ENCODE measurements around the gene SPECC1.

SPECC1 gene

GRCh38 chr17:20085283-20085845, 76.2 kb downstream of the SPECC1 start:
- no peaks in the 10 kb centered on the region for H3K27me3 ChIP-seq
- DNase-seq = no peak
- no peak overlapping the region for H3K4me3 ChIP-seq
- TF ChIP-seq CTCF (IDR thresholded peaks at IDR 0.05) = no peak
- H3K27ac ChIP-seq = peak overlapping the region in 1 of 2 donors; percentile 44
- H3K4me1 ChIP-seq = peaks cover 0 to 54% (median 3%) of the 10 kb centered on the region in 4 donors
- no peaks in the 10 kb centered on the region for H3K9me3 ChIP-seq
- no peaks in the 10 kb centered on the region for H3K36me3 ChIP-seq
- intact Hi-C loops (cut with DNase I; ENCODE audit: low total_unique reads) = no loop called here

- intact Hi-C loops (cut with DNase I; ENCODE audit: low total_unique reads) = no loop called here
- TF ChIP-seq CTCF (IDR thresholded peaks at IDR 0.05) = no peak
- H3K27me3 ChIP-seq = no peaks in the 10 kb centered on the region
- no peak overlapping the region for H3K4me3 ChIP-seq
- H3K4me1 ChIP-seq = peaks cover 0 to 66% (median 12%) of the 10 kb centered on the region in 4 donors
- no peaks in the 10 kb centered on the region for H3K36me3 ChIP-seq
- no peak for DNase-seq
- no peaks in the 10 kb centered on the region for H3K9me3 ChIP-seq
- H3K27ac ChIP-seq = peak overlapping the region; percentile 16 to 18
Observed at GRCh38 chr17:20086416-20087076, 77.4 kb downstream of the SPECC1 start.

GRCh38 chr17:20087538-20088250, 78.5 kb downstream of the SPECC1 start:
- peak overlapping the region; percentile 8 to 18 for H3K27ac ChIP-seq
- H3K9me3 ChIP-seq = no peaks in the 10 kb centered on the region
- H3K4me1 ChIP-seq = peaks cover 0 to 77% (median 18%) of the 10 kb centered on the region in 4 donors
- intact Hi-C loops (cut with DNase I; ENCODE audit: low total_unique reads) = no loop called here
- H3K36me3 ChIP-seq = no peaks in the 10 kb centered on the region
- no peak overlapping the region for H3K4me3 ChIP-seq
- DNase-seq = no peak
- H3K27me3 ChIP-seq = no peaks in the 10 kb centered on the region
- no peak for TF ChIP-seq CTCF (IDR thresholded peaks at IDR 0.05)

GRCh38 chr17:20089756-20090547, 80.8 kb downstream of the SPECC1 start:
- intact Hi-C loops (cut with DNase I; ENCODE audit: low total_unique reads) = no loop called here
- DNase-seq = no peak
- Histone ChIP-seq H3K36me3 (no peaks in the 10 kb centered on the region), H3K9me3 (no peaks in the 10 kb centered on the region), H3K4me3 (no peak overlapping the region), H3K27ac (peak overlapping the region; percentile 76 to 89), H3K4me1 (peaks cover 4 to 83% (median 24%) of the 10 kb centered on the region in 4 donors), H3K27me3 (no peaks in the 10 kb centered on the region)
- TF ChIP-seq CTCF (IDR thresholded peaks at IDR 0.05) = no peak

GRCh38 chr17:20091174-20092029, 82.2 kb downstream of the SPECC1 start:
- Histone ChIP-seq H3K4me1 (peaks cover 6 to 83% (median 34%) of the 10 kb centered on the region in 4 donors), H3K36me3 (no peaks in the 10 kb centered on the region), H3K9me3 (no peaks in the 10 kb centered on the region), H3K27ac (peak overlapping the region; percentile 76 to 89), H3K4me3 (peak overlapping the region in 1 of 2 donors; percentile 3), H3K27me3 (no peaks in the 10 kb centered on the region)
- intact Hi-C loops (cut with DNase I; ENCODE audit: low total_unique reads) = no loop called here
- DNase-seq = peak; percentile 61 to 80
- TF ChIP-seq CTCF (IDR thresholded peaks at IDR 0.05) = no peak
